ENCODE results near the gene TMED6.

The TMED6 gene

DNA sequence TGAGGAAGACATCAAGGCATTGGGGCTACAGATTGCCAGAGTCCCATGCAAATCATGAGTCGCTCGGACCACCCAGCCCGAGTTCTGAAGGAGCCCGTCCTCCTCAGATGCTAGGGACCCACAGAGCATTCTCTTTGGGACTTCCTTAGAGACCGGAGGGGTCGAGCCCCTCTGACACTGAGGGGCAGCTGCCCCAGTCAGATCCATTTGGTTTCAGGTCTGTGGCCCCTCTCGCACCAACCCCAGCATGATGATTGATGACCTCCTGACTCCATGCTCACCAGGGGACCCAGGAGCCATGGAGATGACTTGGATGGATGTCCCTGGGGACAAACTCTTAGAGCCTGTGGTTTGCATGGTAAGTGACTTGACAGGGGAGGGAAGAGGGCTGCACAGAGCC lies 29.2 kb downstream of the TMED6 start:
- DNase-seq = no peak

DNA sequence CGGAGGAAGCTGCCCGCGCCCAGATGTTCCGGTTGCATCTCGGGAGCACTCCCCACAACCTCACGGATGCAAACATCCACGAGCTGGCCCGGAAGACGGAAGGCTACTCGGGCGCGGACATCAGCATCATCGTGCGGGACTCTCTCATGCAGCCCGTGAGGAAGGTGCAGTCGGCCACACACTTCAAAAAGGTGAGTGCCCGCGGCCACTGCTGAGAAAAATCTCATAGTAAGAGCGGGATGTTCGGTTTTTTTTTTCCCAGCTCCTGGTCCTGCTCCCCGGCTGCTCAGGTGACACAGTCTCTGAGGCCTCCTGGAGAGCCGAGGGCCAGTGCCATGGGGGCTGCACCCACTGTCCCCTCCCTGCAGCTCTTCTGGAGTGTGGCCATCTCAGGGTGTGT lies 30.5 kb downstream of the TMED6 start:
- DNase-seq = no peak

DNA sequence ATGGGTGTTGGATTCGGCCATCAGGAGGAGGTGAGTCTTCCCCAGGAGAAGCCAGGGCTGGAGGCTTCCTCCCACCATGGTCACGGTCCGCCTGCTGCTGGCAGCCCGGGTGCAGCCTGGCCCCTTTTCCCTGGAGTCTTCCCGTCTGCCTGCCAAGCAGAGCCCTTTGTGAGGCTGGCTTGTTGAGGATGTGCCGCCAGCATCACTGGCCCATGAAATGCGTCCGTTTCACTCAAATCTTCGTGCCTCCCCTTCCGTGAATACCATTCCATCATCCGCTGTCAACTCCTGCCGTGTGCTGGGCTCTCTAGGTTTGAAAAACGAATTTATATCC lies 30.9 kb downstream of the TMED6 start:
- DNase-seq = no peak

DNA sequence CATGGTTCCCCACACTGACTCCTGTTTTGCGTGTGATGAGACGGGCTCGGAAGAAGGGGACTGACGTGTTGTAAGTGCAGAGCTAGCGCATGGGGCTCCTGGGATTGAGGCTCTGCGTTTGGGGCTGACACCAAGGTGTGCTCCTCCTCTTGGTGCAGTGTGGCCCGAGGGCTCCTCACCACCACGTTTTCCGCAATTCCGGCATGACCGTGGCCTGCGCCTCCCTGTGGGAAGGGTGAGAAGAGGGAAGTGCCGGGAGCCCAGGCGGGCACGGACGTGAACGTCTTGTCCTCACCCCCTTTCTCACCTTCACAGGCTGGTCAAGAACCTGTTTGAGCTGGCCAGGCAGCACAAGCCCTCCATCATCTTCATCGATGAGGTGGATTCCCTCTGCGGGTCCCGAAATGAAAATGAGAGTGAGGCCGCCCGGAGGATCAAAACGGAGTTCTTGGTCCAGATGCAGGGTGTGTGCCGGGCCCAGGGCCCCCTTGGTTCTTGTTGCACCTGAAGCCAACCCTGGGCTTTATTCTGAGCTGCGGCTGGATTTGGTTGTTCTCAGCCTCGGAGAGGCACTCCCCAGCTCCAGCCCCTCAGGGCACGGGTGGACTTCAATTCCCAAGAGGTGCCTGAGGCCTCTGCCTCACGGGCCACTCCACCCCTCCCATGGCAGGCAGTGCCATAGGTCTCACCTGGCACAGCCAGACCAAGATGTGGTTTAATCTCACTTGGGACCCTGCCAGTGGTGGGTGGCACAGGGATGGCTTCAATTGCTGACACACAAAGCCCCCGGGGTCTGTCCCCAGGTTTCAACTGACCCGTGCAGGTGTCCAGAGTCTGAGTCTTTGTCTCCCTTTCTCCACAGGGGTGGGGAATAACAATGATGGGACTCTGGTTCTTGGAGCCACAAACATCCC lies 31.5 kb downstream of the TMED6 start:
- no peak for DNase-seq

DNA sequence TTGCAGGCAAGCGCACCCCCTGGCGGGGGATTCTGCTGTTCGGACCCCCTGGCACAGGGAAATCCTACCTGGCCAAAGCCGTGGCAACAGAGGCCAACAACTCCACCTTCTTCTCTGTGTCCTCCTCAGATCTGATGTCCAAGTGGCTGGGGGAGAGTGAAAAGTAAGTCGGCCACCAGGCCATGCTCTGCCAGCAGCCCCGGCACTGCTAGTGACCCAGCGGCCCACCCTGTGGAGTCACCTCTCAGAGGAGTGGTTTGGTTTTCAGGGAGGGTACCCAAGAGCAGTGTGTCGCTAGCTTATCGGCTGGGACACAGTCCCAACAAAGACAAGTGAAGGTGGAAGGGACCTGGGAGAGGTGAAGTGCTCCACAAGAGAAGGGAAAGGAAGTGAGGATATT lies 32.2 kb downstream of the TMED6 start:
- no peak for DNase-seq

DNA sequence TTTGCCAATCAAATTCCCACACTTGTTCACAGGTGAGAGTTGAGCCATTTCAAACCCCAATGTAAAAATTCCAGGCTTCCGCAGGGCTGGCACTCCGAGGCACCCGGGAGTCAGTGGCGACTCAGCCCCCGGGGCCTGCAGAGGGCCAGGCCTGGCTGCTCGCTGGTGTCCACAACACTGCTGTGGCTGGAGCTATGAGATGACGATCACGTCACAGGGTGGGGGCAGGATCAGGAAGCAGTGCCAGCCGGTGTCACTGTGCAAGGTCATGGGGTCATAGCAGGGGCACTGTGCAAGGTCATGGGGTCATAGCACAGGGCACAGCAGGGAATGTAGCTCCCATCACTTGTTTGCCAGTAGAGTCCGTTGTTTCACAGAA lies 32.7 kb downstream of the TMED6 start:
- DNase-seq = no peak

DNA sequence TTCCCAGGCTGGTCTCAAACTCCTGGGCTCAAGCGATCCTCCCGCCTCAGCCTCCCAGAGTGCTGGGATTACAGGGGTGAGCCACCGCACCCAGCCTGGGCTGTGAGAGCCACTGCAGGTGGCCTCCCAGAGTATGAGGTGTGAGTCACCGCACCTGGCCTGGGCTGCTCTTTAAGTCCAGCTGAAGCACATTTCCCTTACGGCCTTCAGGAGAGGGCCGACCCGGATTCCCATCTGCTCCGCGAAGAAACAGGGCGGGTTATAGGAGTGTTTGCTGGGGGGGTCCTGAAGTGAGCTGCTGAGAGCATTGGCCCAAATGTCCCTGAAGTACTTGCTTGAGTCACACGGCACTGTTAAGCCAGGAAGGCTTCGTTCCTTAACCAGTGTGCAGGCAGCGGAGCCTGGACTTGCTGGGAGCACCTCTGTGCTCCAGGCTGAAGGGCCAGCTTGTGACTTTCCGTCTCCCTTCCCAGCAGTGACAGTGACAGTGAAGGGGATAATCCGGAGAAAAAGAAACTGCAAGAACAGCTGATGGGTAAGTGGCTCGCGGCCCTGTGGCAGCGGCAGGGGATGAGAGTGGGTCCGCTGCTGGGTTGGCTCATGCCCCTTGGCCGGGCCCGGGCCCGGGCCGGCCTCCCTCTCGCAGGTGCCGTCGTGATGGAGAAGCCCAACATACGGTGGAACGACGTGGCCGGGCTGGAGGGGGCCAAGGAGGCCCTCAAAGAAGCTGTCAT lies 33.2 kb downstream of the TMED6 start:
- no peak for DNase-seq

DNA sequence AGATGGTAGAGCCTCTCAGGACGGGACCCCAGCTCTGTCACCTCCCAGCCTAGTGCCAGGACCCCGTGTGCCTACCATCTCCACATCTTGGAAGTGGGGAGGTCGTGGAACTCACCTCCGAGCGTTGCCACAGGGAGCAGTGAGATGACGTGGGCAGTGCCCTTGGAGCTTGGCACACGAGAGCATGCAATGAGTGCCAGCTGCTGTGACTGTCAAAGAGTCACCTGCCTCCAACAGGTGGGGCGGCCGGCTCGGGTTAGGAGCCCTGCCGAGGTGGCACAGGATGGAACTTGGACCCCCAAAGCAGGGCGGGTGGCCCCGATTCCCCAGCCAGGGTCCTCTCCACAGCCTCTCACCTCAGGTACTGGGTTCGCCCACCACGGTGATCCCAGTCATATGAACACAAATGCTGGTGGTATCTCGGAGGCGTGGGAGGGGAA lies 35.0 kb downstream of the TMED6 start:
- DNase-seq = no peak

DNA sequence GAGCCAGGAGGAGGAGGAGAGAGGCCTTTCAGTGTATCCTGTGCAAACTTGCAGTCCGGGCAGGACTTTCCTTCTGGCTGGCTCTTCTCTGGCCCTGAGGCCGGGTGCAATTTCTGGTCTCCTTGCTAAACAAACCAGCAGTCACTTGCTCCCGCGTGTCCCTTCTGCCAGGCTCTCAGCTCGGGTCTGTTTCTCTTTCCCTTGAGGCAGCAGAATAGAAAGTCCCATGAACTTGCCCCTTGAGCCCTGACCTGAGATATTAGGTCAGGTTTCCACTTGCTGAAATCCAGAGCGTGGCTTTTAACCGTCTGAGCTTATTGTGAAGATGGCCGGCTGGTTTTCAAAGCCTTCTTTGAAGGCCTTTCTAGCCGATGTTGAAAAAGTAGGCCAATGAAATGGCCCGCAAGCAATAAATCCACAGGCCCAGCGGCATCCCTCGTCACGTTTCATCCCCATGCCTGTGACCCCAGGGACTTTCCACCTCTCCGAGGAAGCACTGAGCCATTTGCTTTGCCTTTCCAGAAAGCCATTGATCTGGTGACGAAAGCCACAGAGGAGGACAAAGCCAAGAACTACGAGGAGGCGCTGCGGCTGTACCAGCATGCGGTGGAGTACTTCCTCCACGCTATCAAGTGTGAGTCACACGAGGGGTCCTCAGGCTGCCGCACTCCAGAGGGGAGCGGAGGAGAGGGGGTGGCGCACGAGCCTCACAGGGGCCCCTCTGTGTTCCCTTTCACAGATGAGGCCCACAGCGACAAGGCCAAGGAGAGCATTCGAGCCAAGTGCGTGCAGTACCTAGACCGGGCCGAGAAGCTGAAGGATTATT lies 35.9 kb downstream of the TMED6 start:
- no peak for DNase-seq

DNA sequence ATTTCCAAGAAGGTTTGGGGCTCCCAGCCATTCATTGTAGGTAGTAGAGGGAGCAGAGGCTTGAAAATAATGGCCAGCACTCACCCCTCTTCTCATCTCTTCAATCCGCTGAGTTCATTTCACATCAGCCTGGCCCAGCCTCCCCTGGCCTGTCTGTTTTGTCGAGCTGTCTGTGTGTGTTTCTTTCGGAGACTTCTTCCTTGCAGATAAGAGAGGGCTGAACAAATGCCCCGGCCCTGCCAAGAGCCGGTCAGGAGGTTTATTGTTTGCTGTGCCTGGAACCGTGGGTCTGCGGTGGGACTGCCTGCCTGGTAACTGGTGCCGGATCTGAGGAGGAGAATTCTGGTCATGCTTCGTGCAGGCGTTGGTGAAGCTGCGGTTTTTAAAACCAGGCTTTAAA lies 37.1 kb downstream of the TMED6 start:
- no peak for DNase-seq

DNA sequence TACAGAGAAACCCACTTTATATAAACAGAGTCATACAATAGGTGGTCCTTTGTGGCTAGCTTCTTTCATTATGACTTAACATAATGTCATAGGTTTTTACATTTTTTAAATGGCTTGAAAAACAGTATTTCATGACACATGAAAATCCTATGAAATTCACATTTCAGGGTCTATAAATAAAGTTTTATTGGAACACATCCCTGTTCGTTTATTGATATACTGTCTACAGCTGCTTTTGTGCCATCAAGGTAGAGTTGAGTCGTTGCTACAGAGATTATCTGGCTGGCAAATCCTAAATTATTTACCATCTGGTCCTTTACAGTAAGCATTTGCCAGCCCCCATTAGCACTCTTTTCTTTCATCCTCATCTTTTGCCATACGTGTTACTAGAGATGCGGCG lies 38.1 kb downstream of the TMED6 start:
- DNase-seq = no peak

DNA sequence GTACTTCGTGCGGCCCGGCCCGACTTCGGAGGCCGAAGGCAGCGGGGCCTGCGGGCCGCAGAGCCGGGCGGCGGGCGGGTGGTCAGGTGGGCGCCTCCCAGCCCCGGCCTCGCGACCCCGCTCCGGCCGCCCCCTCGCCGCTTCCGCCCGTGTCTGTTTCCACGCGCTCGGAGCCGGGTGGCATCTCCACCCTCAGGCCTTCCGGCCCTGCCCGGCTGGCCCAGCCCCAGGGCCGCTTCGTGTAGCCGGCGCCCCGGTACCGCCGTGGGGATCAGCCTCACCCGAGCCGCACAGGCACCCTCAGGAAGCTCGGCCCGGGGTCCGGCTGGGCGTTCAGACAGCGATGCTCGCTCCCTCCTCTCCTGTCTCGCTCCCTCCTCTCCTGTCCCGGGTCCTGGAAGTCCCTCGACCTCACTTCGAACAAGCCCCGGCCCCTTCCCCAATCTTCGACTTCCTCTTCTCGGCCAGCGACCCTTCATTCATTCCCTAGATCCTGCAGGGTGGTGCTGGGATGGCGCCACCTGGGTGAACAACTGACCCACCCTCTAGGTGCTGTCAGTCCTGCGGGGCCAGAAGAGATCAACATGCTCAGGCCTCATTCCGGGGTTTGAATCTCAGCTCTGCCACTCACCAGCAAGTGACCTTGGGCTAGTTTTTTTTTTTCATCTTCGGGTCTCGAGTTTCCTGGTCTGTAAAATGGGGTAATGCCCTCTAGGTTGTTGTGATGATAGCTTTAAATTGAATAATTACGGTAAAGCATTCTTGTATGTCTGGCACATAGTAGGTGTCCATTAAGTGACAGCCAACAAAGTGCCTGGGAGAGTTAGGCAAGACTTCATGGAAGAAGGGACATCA lies 39.8 kb downstream of the TMED6 start:
- no peak for DNase-seq

DNA sequence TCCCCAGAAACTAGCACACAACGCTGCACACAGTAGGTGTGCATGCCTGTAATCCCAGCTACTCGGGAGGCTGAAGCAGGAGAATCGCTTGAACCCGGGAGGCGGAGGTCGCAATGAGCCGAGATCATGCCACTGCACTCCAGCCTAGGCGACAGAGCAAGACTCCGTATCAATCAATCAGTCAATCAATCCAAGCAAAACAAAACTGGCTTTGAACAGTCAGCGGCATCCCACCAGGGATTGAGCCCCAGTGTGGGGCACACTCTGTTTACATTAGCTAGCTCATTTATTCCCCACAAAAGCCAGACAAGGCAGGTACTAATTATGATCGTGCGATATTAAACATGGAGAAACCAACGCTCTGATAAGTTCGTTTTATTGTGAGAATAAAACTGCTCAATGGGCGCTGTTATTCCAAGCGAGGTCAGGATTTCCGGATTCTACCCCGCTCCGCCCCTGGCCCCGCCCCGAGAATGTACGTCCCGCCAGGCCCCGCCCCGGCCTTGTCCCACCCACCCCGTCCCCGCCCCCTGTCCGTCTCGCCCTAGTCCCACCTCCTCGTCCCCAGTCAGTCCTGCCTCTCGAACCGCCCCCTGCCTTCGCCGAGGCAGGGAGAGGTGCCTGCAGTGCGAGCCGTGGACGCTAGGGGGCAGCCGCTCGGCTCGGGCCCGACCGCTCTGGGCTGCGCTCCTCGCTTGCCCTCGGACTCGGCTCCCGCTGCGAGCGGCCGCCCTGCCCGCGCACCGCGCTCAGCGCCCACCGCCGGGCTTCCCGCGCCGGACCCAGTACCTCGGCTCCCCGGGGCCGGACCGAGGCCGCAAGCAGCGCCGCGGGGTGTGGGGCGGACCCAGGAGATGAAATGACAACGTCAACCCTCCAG lies 40.7 kb downstream of the TMED6 start, which contains the start of gene VPS4A:
TSS of gene VPS4A (plus strand) at position 698 of the 880 bp plus-strand sequence. CDS start at position 860, 162 bp downstream.
- peak; percentile 91 for DNase-seq

DNA sequence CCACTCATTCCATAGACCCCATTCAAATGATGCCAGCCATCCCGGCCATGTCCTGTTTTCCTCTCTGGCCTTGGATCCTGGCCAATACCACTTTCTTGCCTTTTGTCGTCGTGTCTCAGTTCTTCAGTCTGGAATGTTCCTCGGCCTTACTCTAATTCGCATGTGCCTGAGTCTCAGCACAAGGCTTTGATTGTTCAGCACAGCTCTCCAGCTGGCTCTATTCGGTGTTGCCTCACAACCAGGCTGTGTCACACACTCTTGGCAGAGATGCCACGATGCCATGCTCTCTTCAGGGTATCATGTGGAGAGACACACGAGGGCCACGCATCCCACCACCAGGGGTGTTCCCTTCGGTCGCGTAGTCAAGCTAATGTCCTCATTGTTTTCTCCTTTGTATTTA lies 42.3 kb downstream of the TMED6 start:
- DNase-seq = no peak

DNA sequence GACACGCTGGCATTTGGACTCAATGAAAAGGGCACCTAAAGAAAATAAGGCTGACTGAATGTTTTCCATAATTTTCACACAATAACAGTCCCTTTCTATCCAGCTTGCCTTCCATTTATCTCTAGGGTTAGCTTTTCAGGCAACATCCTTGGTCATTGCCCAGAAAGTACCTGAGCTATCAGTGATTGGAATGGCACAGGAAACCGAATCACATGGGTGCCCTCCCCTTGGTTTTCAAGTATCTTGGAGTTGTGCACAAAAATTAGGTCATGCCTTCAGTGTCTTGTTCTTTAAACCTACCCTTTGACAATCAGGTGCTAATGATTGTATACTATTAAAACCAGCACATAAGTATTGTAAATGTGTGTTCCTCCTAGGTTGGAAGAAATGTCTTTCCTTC lies 43.7 kb downstream of the TMED6 start:
- DNase-seq = no peak

DNA sequence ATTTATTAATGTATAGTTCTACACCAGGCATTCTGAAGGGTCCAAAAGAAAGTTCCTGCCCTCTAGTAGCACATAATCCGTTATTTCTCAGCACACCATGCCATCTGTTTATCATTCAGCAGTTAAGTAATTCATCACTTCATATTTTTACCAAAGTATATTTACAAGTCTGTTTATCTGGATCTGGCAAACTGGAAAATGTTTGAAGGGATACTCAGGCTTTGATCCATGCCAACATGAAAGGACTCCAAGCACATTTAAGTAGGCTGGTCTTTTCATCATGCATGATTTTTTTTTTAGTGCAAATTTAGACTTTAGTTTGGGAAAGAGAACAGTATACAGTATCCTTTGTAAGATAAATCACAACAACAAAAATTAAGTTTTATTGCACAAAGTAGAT lies 44.5 kb downstream of the TMED6 start:
- no peak for DNase-seq

DNA sequence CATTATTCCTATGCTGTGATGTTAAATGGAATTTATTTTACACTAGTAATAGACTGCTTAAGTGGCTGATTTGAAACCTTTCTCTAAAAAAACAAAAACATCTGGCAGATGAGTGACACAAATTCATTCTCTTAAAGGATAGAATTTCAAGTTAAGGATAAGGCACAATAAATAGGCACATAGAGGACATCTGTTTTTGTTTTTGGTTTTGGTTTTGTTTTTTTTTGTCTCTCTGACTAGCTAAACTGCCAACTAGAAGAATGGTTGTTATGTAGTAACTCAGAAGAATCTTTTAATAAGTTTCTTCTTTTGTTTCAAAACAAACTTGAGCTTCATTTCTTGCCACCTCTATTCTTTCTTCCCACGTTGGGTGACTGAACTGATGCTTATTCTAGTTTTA lies 45.6 kb downstream of the TMED6 start:
- DNase-seq = no peak

DNA sequence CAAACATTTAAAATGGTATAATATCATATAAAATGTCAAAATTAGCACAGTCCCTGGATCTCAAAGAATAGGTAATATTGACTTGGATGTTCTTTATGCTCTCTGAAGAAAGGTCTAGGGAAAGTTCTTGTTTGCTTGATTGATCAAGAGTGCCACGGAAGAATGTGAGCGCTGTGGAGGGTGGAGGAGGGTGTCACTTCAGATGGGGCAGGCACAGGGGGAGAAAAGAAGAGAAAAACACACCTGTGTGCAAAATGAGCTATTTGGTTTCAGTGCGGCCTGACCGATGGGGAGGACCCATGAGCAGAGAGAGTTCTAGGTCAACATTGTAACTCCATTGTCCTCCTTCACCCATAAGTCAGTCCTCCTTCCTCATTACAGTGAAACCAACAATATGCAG lies 49.3 kb downstream of the TMED6 start:
- DNase-seq = no peak

DNA sequence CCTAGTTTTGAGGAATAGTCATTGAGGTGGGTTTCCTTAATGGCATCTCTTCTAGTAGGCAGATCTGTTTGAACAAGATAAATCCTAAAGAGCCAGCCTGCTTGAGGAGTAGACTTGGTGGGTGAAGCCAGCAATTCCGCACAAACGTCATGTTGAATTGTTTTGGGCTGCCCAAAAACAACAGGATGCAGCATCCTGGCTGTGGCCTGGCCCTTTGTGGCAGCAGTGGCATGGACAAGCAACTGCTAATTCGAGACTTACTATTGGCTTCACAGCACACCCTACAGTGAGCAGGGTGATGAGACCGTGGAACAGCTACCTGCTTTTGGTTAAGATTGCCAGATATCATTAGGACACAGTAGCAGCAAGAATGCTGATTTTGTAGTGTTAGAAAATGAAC lies 49.7 kb downstream of the TMED6 start:
- DNase-seq = no peak

DNA sequence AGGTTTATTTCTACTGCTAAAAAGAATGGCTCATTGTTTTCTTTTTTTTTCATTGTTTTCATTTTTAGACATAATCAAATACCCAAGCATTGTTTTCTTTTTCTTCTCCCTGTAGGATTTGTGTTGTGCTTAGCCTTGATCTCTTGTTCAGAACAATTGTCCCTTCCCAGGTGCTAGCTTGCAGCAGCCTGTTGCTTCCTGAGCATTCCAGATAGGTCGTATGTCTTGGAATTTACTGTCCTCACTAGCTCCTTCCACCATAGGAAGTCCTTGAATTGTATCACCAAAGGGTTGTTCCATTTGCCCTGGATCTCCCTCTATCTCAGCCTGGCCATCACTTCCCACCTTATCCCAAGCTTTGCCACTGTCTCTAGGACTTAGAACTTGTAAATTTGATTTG lies 50.4 kb downstream of the TMED6 start:
- DNase-seq = no peak

DNA sequence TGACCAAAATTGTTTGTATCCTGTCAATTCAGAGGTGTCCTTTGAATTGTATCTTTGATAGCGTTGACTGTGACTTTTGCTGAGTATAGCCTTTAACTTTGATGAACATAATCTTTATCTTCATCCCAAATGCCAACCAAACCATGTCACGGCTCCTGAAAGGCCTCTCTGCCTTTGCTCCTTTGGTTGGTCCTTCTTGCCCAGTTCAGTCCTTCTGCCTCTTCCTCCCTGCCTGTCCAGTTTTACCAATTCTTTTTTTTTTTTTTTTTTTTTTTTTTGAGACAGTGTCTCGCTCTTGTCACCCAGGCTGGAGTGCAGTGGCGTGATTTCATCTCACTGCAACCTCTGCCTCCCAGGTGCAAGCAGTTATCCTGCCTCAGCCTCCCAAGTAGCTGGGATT lies 53.3 kb downstream of the TMED6 start:
- DNase-seq = no peak

All from GOT3 (cell line).